HEK293 (cell line): ENCODE data around the gene GNB3.

Experiments used
- CTCF ChIA-PET: fragments of 350-600 bp; formaldehyde crosslinking; extraction: SDS; loops from one replicate; lab custom pipeline; 2021; ENCODE audit warnings: antibody characterized with exemption; lab: Yijun Ruan, JAX
- POLR2A ChIA-PET: fragments of 300-600 bp; formaldehyde crosslinking; extraction: SDS; loops from one replicate; lab custom pipeline; 2020; ENCODE audit warnings: antibody characterized with exemption, inconsistent platforms; lab: Yijun Ruan, JAX
- H3K27ac ChIP-seq: fragments of 200-500 bp; sonication (Bioruptor generic); 2 replicates; pipeline ENCODE4 v1.5.1; 2014; ENCODE audit warnings: low read depth, low read length, control low read depth, inconsistent platforms; ENCODE audit errors: extremely low read depth
- H3K36me3 ChIP-seq, 2 experiments: fragments of 200-500 bp in 1 of 2; sonication (Bioruptor generic) in 1 of 2; 1 replicate in 1 of 2; 2 replicates in 1 of 2; pipeline ENCODE4 v1.5.1; 2014 to 2017; ENCODE audit warnings: inconsistent platforms in 2 of 2, low read length in 2 of 2; ENCODE audit not compliant: control insufficient read depth in 2 of 2, insufficient read depth in 1 of 2
- H3K4me1 ChIP-seq: fragments of 200-500 bp; sonication (Bioruptor generic); 2 replicates; pipeline ENCODE4 v1.5.1; 2014; ENCODE audit warnings: mild to moderate bottlenecking, low read length, inconsistent platforms; ENCODE audit not compliant: control insufficient read depth, insufficient read depth
- H3K4me3 ChIP-seq: 2 replicates; pipeline ENCODE4 v1.5.1; 2011; ENCODE audit warnings: low read depth, mild to moderate bottlenecking, control low read depth, low read length, moderate library complexity
- H3K9me3 ChIP-seq: fragments of 200-500 bp; sonication (Bioruptor generic); 2 replicates; pipeline ENCODE4 v1.5.1; 2014; ENCODE audit warnings: low read depth, low read length, inconsistent platforms; ENCODE audit not compliant: control insufficient read depth, insufficient read depth
- BCL11B ChIP-seq: fragments of 450-650 bp; formaldehyde crosslinking; IDR thresholded peaks from 2 replicates; pipeline ENCODE4 v1.5.1; 2016; ENCODE audit warnings: low read depth, missing biosample characterization, missing genetic modification characterization
- EGR2 ChIP-seq: fragments of 450-650 bp; formaldehyde crosslinking; IDR thresholded peaks from 2 replicates; pipeline ENCODE4 v1.5.1; 2016; ENCODE audit warnings: low read depth, missing biosample characterization, missing genetic modification characterization
- FEZF1 ChIP-seq: fragments of 450-650 bp; formaldehyde crosslinking; IDR thresholded peaks from 2 replicates; pipeline ENCODE4 v1.5.1; 2016; ENCODE audit warnings: missing biosample characterization, missing genetic modification characterization
- KLF9 ChIP-seq: fragments of 450-650 bp; formaldehyde crosslinking; IDR thresholded peaks from 2 replicates; pipeline ENCODE4 v1.5.1; 2016; ENCODE audit warnings: missing biosample characterization, missing genetic modification characterization, low read depth
- MEIS1 ChIP-seq: sonication (generic); formaldehyde crosslinking; IDR thresholded peaks from 2 replicates; pipeline ENCODE4 v1.8.1; 2022; ENCODE audit warnings: missing genetic modification reagents, mild to moderate bottlenecking, borderline replicate concordance
- WT1 ChIP-seq: fragments of 450-650 bp; formaldehyde crosslinking; IDR thresholded peaks from 2 replicates; pipeline ENCODE4 v1.5.1; 2016; ENCODE audit warnings: missing biosample characterization, missing genetic modification characterization
- YY1 ChIP-seq: fragments of 450-650 bp; formaldehyde crosslinking; IDR thresholded peaks from 2 replicates; pipeline ENCODE4 v1.5.1; 2018; ENCODE audit warnings: missing biosample characterization, missing genetic modification characterization
- ZBTB8A ChIP-seq: fragments of 450-650 bp; formaldehyde crosslinking; IDR thresholded peaks from 2 replicates; pipeline ENCODE4 v1.5.1; 2016; ENCODE audit warnings: missing biosample characterization, missing genetic modification characterization
- ZFHX2 ChIP-seq: fragments of 450-650 bp; formaldehyde crosslinking; conservative IDR thresholded peaks from 2 replicates; pipeline ENCODE4 v1.5.1; 2016; ENCODE audit warnings: missing biosample characterization, missing genetic modification characterization
- ZFP41 ChIP-seq: fragments of 450-650 bp; formaldehyde crosslinking; IDR thresholded peaks from 2 replicates; pipeline ENCODE4 v1.5.1; 2016; ENCODE audit warnings: missing biosample characterization, missing genetic modification characterization, borderline replicate concordance
- ZFP69B ChIP-seq: fragments of 450-650 bp; formaldehyde crosslinking; IDR thresholded peaks from 2 replicates; pipeline ENCODE4 v1.5.1; 2016; ENCODE audit warnings: missing biosample characterization, missing genetic modification characterization
- ZNF155 ChIP-seq: fragments of 450-650 bp; formaldehyde crosslinking; IDR thresholded peaks from 2 replicates; pipeline ENCODE4 v1.5.1; 2016; ENCODE audit warnings: missing biosample characterization, missing genetic modification characterization
- ZNF2 ChIP-seq: fragments of 450-650 bp; formaldehyde crosslinking; IDR thresholded peaks from 2 replicates; pipeline ENCODE4 v1.5.1; 2016; ENCODE audit warnings: missing biosample characterization, missing genetic modification characterization
- ZNF311 ChIP-seq: fragments of 450-650 bp; formaldehyde crosslinking; IDR thresholded peaks from 2 replicates; pipeline ENCODE4 v1.5.1; 2017; ENCODE audit warnings: missing biosample characterization, missing genetic modification characterization, borderline replicate concordance
- ZNF423 ChIP-seq: fragments of 450-650 bp; formaldehyde crosslinking; IDR thresholded peaks from 2 replicates; pipeline ENCODE4 v1.5.1; 2016; ENCODE audit warnings: missing biosample characterization, missing genetic modification characterization
- ZNF555 ChIP-seq: fragments of 450-650 bp; formaldehyde crosslinking; conservative IDR thresholded peaks from 2 replicates; pipeline ENCODE4 v1.5.1; 2017; ENCODE audit warnings: missing biosample characterization, mild to moderate bottlenecking, missing genetic modification characterization, inconsistent platforms
- ZNF654 ChIP-seq: fragments of 450-650 bp; formaldehyde crosslinking; IDR thresholded peaks from 2 replicates; pipeline ENCODE4 v1.5.1; 2016; ENCODE audit warnings: low read depth, missing biosample characterization, missing genetic modification characterization
- ZNF692 ChIP-seq: fragments of 450-650 bp; formaldehyde crosslinking; IDR thresholded peaks from 2 replicates; pipeline ENCODE4 v1.5.1; 2016; ENCODE audit warnings: missing biosample characterization, missing genetic modification characterization
- ZNF747 ChIP-seq: fragments of 450-650 bp; formaldehyde crosslinking; IDR thresholded peaks from 2 replicates; pipeline ENCODE4 v1.5.1; 2016; ENCODE audit warnings: missing biosample characterization, missing genetic modification characterization
- ZNF791 ChIP-seq: fragments of 450-650 bp; formaldehyde crosslinking; IDR thresholded peaks from 2 replicates; pipeline ENCODE4 v1.5.1; 2016; ENCODE audit warnings: missing biosample characterization, missing genetic modification characterization
- ZSCAN23 ChIP-seq: fragments of 450-650 bp; formaldehyde crosslinking; IDR thresholded peaks from 2 replicates; pipeline ENCODE4 v1.5.1; 2016; ENCODE audit warnings: missing biosample characterization, missing genetic modification characterization
- ZSCAN4 ChIP-seq: fragments of 450-650 bp; formaldehyde crosslinking; IDR thresholded peaks from 2 replicates; pipeline ENCODE4 v1.5.1; 2017; ENCODE audit warnings: missing biosample characterization, missing genetic modification characterization

GNB3 gene

DNA sequence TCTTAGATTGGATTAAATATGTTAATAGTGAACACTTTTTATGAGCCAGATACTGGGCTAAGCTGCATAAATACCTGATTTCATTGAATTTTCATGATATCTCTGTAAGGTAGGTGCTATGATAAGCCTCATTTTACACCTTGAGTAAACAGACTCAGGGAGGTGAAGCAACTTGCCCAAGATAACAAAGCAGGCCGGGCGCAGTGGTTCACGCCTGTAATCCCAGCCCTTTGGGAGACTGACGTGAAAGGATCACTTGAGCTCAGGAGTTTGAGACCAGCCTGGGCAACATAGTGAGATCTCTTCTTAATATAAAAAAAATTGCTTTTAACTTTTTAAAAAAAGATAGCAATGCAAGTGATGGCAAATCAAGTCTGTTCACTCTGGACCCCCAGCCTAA, 1.4 kb downstream of the GNB3 start:
- ChIA-PET CTCF (interaction anchor here (1.0 kb wide), 1 partner anchor 9 kb away, joined by 3 read pairs; the partner anchor contains the start of genes CDCA3 and USP5), POLR2A (interaction anchor here (1.3 to 6.5 kb wide), 4 partner anchors 7 to 30 kb away, joined by 4 to 62 read pairs (median 14); partner anchors contain the start of genes CDCA3, SPSB2 and USP5)

GRCh38 chr12:6843118-6843902, 2.6 kb downstream of the GNB3 start:
- POLR2A ChIA-PET: interaction anchor here (0.5 to 6.5 kb wide), 7 partner anchors 8 to 89 kb away, joined by 3 to 62 read pairs (median 4); partner anchors contain the start of genes CDCA3, PTMS, SPSB2 and USP5
- CTCF ChIA-PET: interaction anchor here (0.6 to 8.1 kb wide), 5 partner anchors 8 to 122 kb away, joined by 3 to 75 read pairs (median 3); partner anchors contain the start of genes CDCA3 and USP5
- peaks cover 20 to 92% of the 10 kb centered on the region in 2 experiments for H3K36me3 ChIP-seq
- TF ChIP-seq ZFP41 (tag by site-specific recombination) (no peak), WT1 (tag by site-specific recombination) (0 out of 2 replicates have a peak, but pooled peaks have one; percentile 54), ZNF692 (peak; percentile 84; the same call in 1 of the 2 replicates), MEIS1 (no peak), ZNF423 (tag by site-specific recombination) (no peak), BCL11B (tag by site-specific recombination) (no peak), ZFP69B (tag by site-specific recombination) (peak; percentile 66; the same call in 1 of the 2 replicates)
- no peak overlapping the region for H3K27ac ChIP-seq
- H3K4me1 ChIP-seq: no peaks in the 10 kb centered on the region
- no peak overlapping the region for H3K4me3 ChIP-seq
- H3K9me3 ChIP-seq: no peaks in the 10 kb centered on the region

More for the DNA sequence above, 1.4 kb downstream of the GNB3 start:
- Histone ChIP-seq H3K4me3 (no peak overlapping the region), H3K9me3 (no peaks in the 10 kb centered on the region), H3K4me1 (no peaks in the 10 kb centered on the region), H3K27ac (no peak overlapping the region), H3K36me3 (peaks cover 12 to 92% of the 10 kb centered on the region in 2 experiments)
- no peak for TF ChIP-seq ZNF311 (tag by site-specific recombination)

- no peak overlapping the region for H3K4me3 ChIP-seq
- ChIA-PET CTCF (interaction anchor here (8.1 kb wide), 1 partner anchor 12 kb away, joined by 75 read pairs; no protein-coding TSS in a partner anchor), POLR2A (interaction anchor here (0.5 to 5.6 kb wide), 5 partner anchors 21 to 223 kb away, joined by 3 to 16 read pairs (median 4); partner anchors contain the start of gene SPSB2)
- H3K27ac ChIP-seq: no peak overlapping the region
- H3K4me1 ChIP-seq: peaks cover 3% of the 10 kb centered on the region; the same call in 1 of the 2 replicates
- H3K9me3 ChIP-seq: no peaks in the 10 kb centered on the region
- H3K36me3 ChIP-seq: peaks cover 29 to 93% of the 10 kb centered on the region in 2 experiments
- TF ChIP-seq ZSCAN23 (tag by site-specific recombination) (no peak), ZNF155 (tag by site-specific recombination) (no peak), YY1 (tag by site-specific recombination) (no peak), EGR2 (tag by site-specific recombination) (0 out of 2 replicates have a peak, but pooled peaks have one; percentile 22), ZNF654 (tag by site-specific recombination) (no peak)
These were observed 4.7 kb downstream of the GNB3 start for GRCh38 chr12:6845395-6845794.

DNA sequence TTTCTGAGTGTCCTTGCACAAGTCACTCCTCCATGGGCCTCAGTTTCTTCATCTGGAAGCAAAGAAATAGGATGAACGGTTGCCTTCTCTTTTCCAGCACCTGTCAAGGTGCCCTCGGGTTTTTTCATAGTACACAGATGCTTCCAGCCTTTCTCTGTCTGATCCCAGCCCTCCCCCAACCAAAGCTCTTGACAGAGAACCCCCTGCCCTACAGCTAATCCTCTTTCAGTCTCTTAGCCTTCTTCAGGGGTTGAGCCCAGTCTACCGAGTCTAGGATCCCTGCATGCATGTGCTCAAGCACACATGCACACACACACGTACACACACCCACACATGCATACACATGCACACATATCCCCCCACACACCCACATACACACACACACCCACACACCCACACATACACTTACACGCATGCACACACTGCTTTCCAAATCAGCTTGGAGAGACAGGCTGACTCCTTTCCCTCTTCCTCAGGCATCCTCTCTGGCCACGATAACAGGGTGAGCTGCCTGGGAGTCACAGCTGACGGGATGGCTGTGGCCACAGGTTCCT, 5.7 kb downstream of the GNB3 start:
- CTCF ChIA-PET: interaction anchor here (8.1 kb wide), 1 partner anchor 13 kb away, joined by 75 read pairs; no protein-coding TSS in a partner anchor
- no peak overlapping the region for H3K27ac ChIP-seq
- no peak overlapping the region for H3K4me3 ChIP-seq
- peaks cover 7% of the 10 kb centered on the region for H3K4me1 ChIP-seq
- TF ChIP-seq ZNF791 (tag by site-specific recombination) (no peak), ZSCAN4 (tag by site-specific recombination) (peak; percentile 89), ZNF555 (tag by site-specific recombination) (no peak), ZNF747 (tag by site-specific recombination) (no peak), EGR2 (tag by site-specific recombination) (peak; percentile 98), KLF9 (tag by site-specific recombination) (no peak), ZBTB8A (tag by site-specific recombination) (no peak), MEIS1 (no peak), FEZF1 (tag by site-specific recombination) (no peak), ZNF2 (no peak), ZFHX2 (peak; percentile 98)
- H3K9me3 ChIP-seq: no peaks in the 10 kb centered on the region
- POLR2A ChIA-PET: interaction anchor here (1.2 to 5.6 kb wide), 3 partner anchors 20 to 26 kb away, joined by 4 to 16 read pairs (median 6); partner anchors contain the start of gene SPSB2
- H3K36me3 ChIP-seq: peaks cover 29 to 90% of the 10 kb centered on the region in 2 experiments
